HepG2 (cell line): ENCODE results near the gene CHMP4B. TPM values are rescaled to one million over a fixed set of nuclear protein-coding genes. Genes with fewer than 3 reads are reported as not detected.

ENCODE experiments used
- ARNTL ChIP-seq: sonication (generic); formaldehyde crosslinking; IDR thresholded peaks from 2 replicates; pipeline ENCODE4 v1.4.0; 2020; ENCODE audit warnings: mild to moderate bottlenecking, missing genetic modification reagents
- HDAC1 ChIP-seq: sonication (generic); formaldehyde crosslinking; IDR thresholded peaks from 2 replicates; pipeline ENCODE4 v1.5.1; 2020; ENCODE audit warnings: mild to moderate bottlenecking, missing genetic modification reagents
- KLF16 ChIP-seq, 2 experiments: sonication (generic) in 1 of 2; formaldehyde crosslinking in 1 of 2; IDR thresholded peaks; 2 replicates each; pipeline versions ENCODE4 v1.6.1 to v1.8.0; 2016 to 2023; ENCODE audit warnings: missing genetic modification reagents in 2 of 2, missing compliant biosample characterization in 1 of 2
- POLR2AphosphoS2 ChIP-seq: IDR thresholded peaks from 2 replicates; pipeline ENCODE4 v1.6.1; 2011; ENCODE audit warnings: low read depth, low read length, improper control_type of control experiment
- ZNF263 ChIP-seq: sonication (generic); formaldehyde crosslinking; IDR thresholded peaks from 2 replicates; pipeline ENCODE4 v1.4.0; 2020; ENCODE audit warnings: missing genetic modification reagents
- ZNF768 ChIP-seq: sonication (generic); formaldehyde crosslinking; IDR thresholded peaks from 2 replicates; pipeline ENCODE4 v1.4.0; 2020; ENCODE audit warnings: missing genetic modification reagents
- polyA plus RNA-seq, 8 experiments: library from polyadenylated mRNA; depleted of rRNA in 3 of 8; stranded (reverse) in 7 of 8; unstranded in 1 of 8; fragments of >200 nt; fragmentation: Illumina TruSeq in 4 of 8; extraction: Trizol in 4 of 8; gene quantifications; 2 replicates each; pipeline versions ENCODE4 v1.2.1 to v1.2.3, GENCODE V29; 2011 to 2016; ENCODE audit warnings: low read depth in 4 of 8, missing spikeins in 1 of 8, mixed read lengths in 1 of 8; ENCODE audit not compliant: insufficient read depth in 1 of 8
- total RNA-seq, 5 experiments: library from RNA; depleted of rRNA; stranded (reverse); fragments of >200 nt; fragmentation: Illumina TruSeq; extraction: Trizol; gene quantifications; 2 replicates each; pipeline ENCODE4 v1.2.3, GENCODE V29; 2016; ENCODE audit warnings: low read depth in 1 of 5
- TF ChIP-seq, protein P1 (sequence below): fragments of 450-650 bp; IDR thresholded peaks from 2 replicates; pipeline ENCODE4 v1.6.1; 2017; ENCODE audit warnings: mild to moderate bottlenecking
- TF ChIP-seq, protein P2 (sequence below): sonication (generic); formaldehyde crosslinking; IDR thresholded peaks from 2 replicates; pipeline ENCODE4 v1.5.1; 2020; ENCODE audit warnings: missing genetic modification reagents, mild to moderate bottlenecking, borderline replicate concordance
- TF ChIP-seq, protein P3 (sequence below): sonication (generic); formaldehyde crosslinking; IDR thresholded peaks from 2 replicates; pipeline ENCODE4 v1.4.0; 2020; ENCODE audit warnings: mild to moderate bottlenecking, missing genetic modification reagents

CHMP4B gene
- total and polyA plus RNA-seq, 2 of the 13 experiments (the other 11 are each of a cell fraction or from before 2014, with no cell fraction given) = 40.1 to 45.6 TPM

DNA sequence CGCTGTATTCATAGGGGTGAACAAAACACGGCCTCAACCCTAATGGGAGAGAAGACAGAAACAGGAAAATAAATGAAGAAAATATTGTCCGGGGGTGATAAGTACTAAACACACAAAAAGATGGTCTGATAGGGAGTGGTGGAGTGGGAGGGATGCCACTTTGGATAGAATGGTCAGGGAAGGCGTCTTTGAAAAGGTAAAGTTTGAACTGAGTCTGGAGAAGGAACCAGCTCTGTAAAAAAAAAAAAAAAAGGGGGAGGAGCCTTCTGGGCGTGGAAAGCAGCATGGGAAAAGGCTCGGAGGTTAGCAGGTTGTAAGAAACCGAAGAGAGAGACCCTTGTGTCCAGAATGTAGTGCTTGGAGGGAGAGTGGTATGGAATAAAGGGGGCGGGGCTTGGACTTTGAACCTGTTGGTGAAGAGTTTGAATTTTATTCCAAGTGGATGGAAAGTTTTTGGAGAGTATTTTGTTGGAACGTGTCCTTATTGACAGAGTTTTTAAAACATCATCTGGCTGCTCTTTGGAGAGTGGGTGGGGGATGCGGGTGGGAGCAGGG, 1.8 kb downstream of the CHMP4B start (continued):
- TF ChIP-seq, protein P1, sequence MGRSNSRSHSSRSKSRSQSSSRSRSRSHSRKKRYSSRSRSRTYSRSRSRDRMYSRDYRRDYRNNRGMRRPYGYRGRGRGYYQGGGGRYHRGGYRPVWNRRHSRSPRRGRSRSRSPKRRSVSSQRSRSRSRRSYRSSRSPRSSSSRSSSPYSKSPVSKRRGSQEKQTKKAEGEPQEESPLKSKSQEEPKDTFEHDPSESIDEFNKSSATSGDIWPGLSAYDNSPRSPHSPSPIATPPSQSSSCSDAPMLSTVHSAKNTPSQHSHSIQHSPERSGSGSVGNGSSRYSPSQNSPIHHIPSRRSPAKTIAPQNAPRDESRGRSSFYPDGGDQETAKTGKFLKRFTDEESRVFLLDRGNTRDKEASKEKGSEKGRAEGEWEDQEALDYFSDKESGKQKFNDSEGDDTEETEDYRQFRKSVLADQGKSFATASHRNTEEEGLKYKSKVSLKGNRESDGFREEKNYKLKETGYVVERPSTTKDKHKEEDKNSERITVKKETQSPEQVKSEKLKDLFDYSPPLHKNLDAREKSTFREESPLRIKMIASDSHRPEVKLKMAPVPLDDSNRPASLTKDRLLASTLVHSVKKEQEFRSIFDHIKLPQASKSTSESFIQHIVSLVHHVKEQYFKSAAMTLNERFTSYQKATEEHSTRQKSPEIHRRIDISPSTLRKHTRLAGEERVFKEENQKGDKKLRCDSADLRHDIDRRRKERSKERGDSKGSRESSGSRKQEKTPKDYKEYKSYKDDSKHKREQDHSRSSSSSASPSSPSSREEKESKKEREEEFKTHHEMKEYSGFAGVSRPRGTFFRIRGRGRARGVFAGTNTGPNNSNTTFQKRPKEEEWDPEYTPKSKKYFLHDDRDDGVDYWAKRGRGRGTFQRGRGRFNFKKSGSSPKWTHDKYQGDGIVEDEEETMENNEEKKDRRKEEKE = no peak
- no peak for TF ChIP-seq POLR2AphosphoS2
- TF ChIP-seq KLF16 (CRISPR knock-in tag; IDR thresholded peaks at IDR 0.05) = no peak
- no peak for TF ChIP-seq ZNF263 (CRISPR knock-in tag)
- no peak for TF ChIP-seq ZNF768 (CRISPR knock-in tag)
- 0 out of 2 replicates have a peak, but pooled peaks have one; percentile 39 for TF ChIP-seq HDAC1 (CRISPR knock-in tag)
- peak; percentile 41; the same call in 1 of the 2 replicates for TF ChIP-seq ARNTL
- TF ChIP-seq, protein P2, sequence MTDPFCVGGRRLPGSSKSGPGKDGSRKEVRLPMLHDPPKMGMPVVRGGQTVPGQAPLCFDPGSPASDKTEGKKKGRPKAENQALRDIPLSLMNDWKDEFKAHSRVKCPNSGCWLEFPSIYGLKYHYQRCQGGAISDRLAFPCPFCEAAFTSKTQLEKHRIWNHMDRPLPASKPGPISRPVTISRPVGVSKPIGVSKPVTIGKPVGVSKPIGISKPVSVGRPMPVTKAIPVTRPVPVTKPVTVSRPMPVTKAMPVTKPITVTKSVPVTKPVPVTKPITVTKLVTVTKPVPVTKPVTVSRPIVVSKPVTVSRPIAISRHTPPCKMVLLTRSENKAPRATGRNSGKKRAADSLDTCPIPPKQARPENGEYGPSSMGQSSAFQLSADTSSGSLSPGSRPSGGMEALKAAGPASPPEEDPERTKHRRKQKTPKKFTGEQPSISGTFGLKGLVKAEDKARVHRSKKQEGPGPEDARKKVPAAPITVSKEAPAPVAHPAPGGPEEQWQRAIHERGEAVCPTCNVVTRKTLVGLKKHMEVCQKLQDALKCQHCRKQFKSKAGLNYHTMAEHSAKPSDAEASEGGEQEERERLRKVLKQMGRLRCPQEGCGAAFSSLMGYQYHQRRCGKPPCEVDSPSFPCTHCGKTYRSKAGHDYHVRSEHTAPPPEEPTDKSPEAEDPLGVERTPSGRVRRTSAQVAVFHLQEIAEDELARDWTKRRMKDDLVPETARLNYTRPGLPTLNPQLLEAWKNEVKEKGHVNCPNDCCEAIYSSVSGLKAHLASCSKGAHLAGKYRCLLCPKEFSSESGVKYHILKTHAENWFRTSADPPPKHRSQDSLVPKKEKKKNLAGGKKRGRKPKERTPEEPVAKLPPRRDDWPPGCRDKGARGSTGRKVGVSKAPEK (CRISPR knock-in tag) = no peak
- TF ChIP-seq, protein P3, sequence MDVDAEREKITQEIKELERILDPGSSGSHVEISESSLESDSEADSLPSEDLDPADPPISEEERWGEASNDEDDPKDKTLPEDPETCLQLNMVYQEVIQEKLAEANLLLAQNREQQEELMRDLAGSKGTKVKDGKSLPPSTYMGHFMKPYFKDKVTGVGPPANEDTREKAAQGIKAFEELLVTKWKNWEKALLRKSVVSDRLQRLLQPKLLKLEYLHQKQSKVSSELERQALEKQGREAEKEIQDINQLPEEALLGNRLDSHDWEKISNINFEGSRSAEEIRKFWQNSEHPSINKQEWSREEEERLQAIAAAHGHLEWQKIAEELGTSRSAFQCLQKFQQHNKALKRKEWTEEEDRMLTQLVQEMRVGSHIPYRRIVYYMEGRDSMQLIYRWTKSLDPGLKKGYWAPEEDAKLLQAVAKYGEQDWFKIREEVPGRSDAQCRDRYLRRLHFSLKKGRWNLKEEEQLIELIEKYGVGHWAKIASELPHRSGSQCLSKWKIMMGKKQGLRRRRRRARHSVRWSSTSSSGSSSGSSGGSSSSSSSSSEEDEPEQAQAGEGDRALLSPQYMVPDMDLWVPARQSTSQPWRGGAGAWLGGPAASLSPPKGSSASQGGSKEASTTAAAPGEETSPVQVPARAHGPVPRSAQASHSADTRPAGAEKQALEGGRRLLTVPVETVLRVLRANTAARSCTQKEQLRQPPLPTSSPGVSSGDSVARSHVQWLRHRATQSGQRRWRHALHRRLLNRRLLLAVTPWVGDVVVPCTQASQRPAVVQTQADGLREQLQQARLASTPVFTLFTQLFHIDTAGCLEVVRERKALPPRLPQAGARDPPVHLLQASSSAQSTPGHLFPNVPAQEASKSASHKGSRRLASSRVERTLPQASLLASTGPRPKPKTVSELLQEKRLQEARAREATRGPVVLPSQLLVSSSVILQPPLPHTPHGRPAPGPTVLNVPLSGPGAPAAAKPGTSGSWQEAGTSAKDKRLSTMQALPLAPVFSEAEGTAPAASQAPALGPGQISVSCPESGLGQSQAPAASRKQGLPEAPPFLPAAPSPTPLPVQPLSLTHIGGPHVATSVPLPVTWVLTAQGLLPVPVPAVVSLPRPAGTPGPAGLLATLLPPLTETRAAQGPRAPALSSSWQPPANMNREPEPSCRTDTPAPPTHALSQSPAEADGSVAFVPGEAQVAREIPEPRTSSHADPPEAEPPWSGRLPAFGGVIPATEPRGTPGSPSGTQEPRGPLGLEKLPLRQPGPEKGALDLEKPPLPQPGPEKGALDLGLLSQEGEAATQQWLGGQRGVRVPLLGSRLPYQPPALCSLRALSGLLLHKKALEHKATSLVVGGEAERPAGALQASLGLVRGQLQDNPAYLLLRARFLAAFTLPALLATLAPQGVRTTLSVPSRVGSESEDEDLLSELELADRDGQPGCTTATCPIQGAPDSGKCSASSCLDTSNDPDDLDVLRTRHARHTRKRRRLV (CRISPR knock-in tag) = no peak
